ENCODE measurements around the gene POLL. TPM values are rescaled to one million over a fixed set of nuclear protein-coding genes. Genes with fewer than 3 reads are reported as not detected.
A peak's percentile ranks its signal among the peaks of the same experiment; 100 is the strongest.
"Not testable (repeated sequence)": the region's sequence is repeated elsewhere in the genome, so short reads cannot be mapped to it uniquely, and the experiment has no call there.

The POLL gene
- 16.7 and 18.1 TPM in 2 replicates for polyA plus RNA-seq (2011; rRNA removed)
- polyA plus RNA-seq (2012; cell fraction: cytosol; rRNA removed), result 16.7 and 23.8 TPM in 2 replicates
- polyA plus RNA-seq (2012; cell fraction: nucleus; rRNA removed), result 51.8 and 56.9 TPM in 2 replicates
- polyA plus RNA-seq (2017; fragmentation: RNase III; extraction: RNeasy Plus Mini Kit Qiagen cat#74134 plus additional on column Dnase treatment), result 13.0 to 13.3 TPM (median 13.3 TPM) in 3 replicates
- polyA minus RNA-seq (2011; rRNA and poly(A)+ RNA removed), result 46.5 and 49.5 TPM in 2 replicates

DNA sequence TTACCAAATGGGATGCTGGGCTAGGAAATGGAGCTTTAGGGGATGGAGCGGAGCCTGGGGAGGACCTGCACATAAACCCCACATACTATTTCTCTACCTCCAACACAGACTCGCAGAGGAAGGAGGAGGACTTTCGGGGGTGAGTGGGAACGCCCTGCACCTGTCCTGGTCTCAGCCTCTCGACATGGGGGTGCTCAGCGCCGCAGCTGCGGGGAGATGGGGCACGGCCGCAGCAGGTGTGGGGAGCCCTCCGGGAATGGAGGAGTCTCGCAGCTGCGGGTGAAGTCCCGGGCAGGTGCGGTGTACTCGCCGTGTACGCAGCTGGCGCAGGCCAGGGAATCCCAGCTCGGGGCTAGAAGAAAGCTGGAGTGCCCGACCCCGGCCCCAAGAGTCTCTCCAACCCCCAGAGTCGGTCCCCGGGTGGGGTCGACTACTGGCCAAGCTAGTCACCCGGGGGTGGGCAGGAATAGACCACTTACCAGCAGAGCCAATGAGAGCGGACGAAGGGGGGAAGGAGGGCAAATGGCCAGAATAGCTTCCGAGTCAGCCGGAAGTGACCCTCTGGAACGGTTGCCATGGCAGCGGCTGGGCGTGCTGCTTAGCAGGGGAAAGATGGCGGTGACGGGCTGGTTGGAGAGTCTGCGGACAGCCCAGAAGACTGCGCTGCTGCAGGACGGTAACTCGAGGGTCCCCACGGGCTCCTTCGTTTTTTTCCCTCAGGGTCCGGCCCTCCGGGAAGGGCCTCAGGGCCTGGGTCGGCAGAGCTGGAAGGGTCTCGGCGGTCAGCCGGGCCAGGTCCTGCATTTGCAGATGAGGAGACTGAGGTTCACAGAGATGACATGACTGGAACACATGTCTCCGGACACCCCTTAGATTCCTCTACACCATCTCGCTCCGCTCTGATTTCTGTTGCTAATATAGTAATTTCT lies at the start of gene POLL, which contains the start of gene DPCD:
POLL (minus strand) TSS at position 533 of the 929 bp plus-strand sequence. CDS start 897 bp downstream, outside the sequence.
DPCD (plus strand) TSS at position 597 of the 929 bp plus-strand sequence; CDS start at position 613, 16 bp downstream.
- peak within 1 kb of the TSS; percentile 85 to 96 for H3K27ac ChIP-seq
- TF ChIP-seq POLR2A (IDR thresholded peaks at IDR 0.05; ENCODE audit: low read length) (peak; percentile 48; the same call in 1 of the 2 replicates), JUN (IDR thresholded peaks at IDR 0.05) (peak in 1 of 2 experiments; percentile 54; a peak in 1 of 5 replicates), CBX2 (IDR thresholded peaks at IDR 0.05; ENCODE audit: borderline replicate concordance, low read depth) (no peak), KDM5A (IDR thresholded peaks at IDR 0.05) (peak; percentile 90), EP300 (IDR thresholded peaks at IDR 0.05) (no peak)
- TF ChIP-seq, protein P1, sequence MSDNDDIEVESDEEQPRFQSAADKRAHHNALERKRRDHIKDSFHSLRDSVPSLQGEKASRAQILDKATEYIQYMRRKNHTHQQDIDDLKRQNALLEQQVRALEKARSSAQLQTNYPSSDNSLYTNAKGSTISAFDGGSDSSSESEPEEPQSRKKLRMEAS (IDR thresholded peaks at IDR 0.05), result peak; percentile 26; the same call in 1 of the 2 replicates
- CTCF ChIA-PET, result interaction anchor here (1.2 to 5.5 kb wide), 6 partner anchors 11 to 374 kb away, joined by 5 to 24 read pairs (median 8); no protein-coding TSS in a partner anchor
- peak within 1 kb of the TSS; percentile 69 for H3K4me3 ChIP-seq
- H3K4me2 ChIP-seq, result peak within 1 kb of the TSS; percentile 91
- FAIRE-seq (peak; percentile 46), DNase-seq (ENCODE audit: low read depth in 1 of 2, low spot score in 1 of 2) (peak; percentile 90 to 99), ATAC-seq (peak; percentile 97 to 98)
- WGBS (ENCODE audit: missing lambda C conversion rate), result 2% methylated on average over 38 of the region's 50 CpGs
- H3K9me3 ChIP-seq, result no peaks in the 10 kb centered on the region
- H3K4me1 ChIP-seq, result peaks cover 15% of the 10 kb centered on the region
- POLR2A ChIA-PET, result interaction anchor here (0.6 to 1.3 kb wide), 5 partner anchors 9 to 142 kb away, joined by 3 to 8 read pairs (median 4); no protein-coding TSS in a partner anchor

DNA sequence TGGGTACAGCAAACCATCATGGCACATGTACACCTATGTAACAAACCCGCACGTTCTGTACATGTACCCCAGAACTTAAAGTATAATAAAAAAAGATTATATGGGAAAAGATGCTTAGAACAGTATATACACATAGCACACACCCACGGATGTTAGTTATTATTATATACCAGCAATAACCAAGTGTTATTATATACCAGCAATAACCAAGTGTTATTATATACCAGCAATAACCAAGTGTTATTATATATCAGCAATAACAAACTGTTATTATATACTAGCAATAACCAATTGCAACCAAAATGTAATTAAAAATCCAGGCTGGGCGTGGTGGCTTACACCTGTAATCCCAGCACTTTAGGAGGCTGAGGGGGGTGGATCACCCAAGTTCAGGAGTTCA lies 45.5 kb upstream of the POLL start:
- H3K27ac ChIP-seq; FAIRE-seq; DNase-seq (ENCODE audit: low read depth in 1 of 2, low spot score in 1 of 2); H3K4me2 ChIP-seq; POLR2A ChIA-PET; H3K4me3 ChIP-seq; H3K9me3 ChIP-seq; ATAC-seq; H3K4me1 ChIP-seq: not testable (repeated sequence)
- 91% methylated on average over 4 of the region's 4 CpGs for whole genome bisulfite sequencing (ENCODE audit: missing lambda C conversion rate)
- CTCF ChIA-PET, result interaction anchor here (1.6 kb wide), 1 partner anchor 420 kb away, joined by 3 read pairs; no protein-coding TSS in a partner anchor

DNA sequence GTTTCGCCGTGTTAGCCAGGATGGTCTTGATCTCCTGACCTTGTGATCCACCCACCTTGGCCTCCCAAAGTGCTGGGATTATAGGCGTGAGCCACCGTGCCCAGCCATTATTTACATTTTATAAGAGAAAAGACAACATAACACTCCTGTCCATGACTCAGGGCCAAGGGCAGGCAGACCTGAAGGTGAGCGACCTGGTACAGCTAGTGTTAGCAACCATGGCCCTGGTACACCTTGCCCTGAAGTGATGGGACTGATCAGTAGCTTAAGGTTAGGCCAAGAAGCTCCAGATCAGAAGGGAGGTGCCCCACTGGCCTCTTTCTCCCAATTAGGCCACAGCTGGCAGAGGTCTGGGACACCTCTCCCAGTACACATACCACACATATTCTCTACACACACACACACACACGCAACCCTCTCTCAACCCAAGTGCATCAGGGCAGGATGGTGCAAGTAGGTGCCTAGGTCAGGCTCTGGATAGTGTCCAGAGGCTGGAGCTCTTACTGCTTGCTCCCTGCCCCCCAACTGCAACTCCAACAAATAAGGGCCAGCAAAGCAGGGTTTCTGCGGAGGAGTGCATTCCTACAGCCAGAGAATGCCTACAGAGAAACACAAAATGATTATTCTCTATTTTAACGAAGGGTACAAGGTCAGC lies 43.9 kb upstream of the POLL start:
- no peaks in the 10 kb centered on the region for H3K9me3 ChIP-seq
- CTCF ChIA-PET, result interaction anchor here (1.1 to 1.6 kb wide), 3 partner anchors 9 to 419 kb away, joined by 3 read pairs; no protein-coding TSS in a partner anchor
- TF ChIP-seq, protein P2, sequence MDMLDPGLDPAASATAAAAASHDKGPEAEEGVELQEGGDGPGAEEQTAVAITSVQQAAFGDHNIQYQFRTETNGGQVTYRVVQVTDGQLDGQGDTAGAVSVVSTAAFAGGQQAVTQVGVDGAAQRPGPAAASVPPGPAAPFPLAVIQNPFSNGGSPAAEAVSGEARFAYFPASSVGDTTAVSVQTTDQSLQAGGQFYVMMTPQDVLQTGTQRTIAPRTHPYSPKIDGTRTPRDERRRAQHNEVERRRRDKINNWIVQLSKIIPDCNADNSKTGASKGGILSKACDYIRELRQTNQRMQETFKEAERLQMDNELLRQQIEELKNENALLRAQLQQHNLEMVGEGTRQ (IDR thresholded peaks at IDR 0.05), result no peak
- no peak for TF ChIP-seq CHD2 (IDR thresholded peaks at IDR 0.05; ENCODE audit: low read length, partially characterized antibody)
- TF ChIP-seq POLR2A (IDR thresholded peaks at IDR 0.05; ENCODE audit: low read length), result no peak
- TF ChIP-seq ESRRA (IDR thresholded peaks at IDR 0.05; ENCODE audit: borderline replicate concordance, low read length), result no peak
- TF ChIP-seq, protein P3, sequence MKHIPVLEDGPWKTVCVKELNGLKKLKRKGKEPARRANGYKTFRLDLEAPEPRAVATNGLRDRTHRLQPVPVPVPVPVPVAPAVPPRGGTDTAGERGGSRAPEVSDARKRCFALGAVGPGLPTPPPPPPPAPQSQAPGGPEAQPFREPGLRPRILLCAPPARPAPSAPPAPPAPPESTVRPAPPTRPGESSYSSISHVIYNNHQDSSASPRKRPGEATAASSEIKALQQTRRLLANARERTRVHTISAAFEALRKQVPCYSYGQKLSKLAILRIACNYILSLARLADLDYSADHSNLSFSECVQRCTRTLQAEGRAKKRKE (CRISPR knock-in tag; IDR thresholded peaks at IDR 0.05; ENCODE audit: low read depth), result no peak
- TF ChIP-seq ZC3H11A (IDR thresholded peaks at IDR 0.05), result no peak
- no peak for TF ChIP-seq NPAS2 (CRISPR knock-in tag; IDR thresholded peaks at IDR 0.05; ENCODE audit: borderline replicate concordance)
- no peak for TF ChIP-seq SMC3 (IDR thresholded peaks at IDR 0.05)
- no peak for TF ChIP-seq RCOR1 (IDR thresholded peaks at IDR 0.05; ENCODE audit: low read depth, low read length)
- no peak for TF ChIP-seq CEBPB (IDR thresholded peaks at IDR 0.05)
- TF ChIP-seq, protein P4, sequence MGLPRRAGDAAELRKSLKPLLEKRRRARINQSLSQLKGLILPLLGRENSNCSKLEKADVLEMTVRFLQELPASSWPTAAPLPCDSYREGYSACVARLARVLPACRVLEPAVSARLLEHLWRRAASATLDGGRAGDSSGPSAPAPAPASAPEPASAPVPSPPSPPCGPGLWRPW (IDR thresholded peaks at IDR 0.05), result no peak
- no peak for TF ChIP-seq HOXA7 (CRISPR knock-in tag; IDR thresholded peaks at IDR 0.05)
- no peak for TF ChIP-seq HOXB13 (CRISPR knock-in tag; IDR thresholded peaks at IDR 0.05; ENCODE audit: low read depth)
- no peak for TF ChIP-seq MAFK (IDR thresholded peaks at IDR 0.05; ENCODE audit: partially characterized antibody)
- TF ChIP-seq, protein P5, sequence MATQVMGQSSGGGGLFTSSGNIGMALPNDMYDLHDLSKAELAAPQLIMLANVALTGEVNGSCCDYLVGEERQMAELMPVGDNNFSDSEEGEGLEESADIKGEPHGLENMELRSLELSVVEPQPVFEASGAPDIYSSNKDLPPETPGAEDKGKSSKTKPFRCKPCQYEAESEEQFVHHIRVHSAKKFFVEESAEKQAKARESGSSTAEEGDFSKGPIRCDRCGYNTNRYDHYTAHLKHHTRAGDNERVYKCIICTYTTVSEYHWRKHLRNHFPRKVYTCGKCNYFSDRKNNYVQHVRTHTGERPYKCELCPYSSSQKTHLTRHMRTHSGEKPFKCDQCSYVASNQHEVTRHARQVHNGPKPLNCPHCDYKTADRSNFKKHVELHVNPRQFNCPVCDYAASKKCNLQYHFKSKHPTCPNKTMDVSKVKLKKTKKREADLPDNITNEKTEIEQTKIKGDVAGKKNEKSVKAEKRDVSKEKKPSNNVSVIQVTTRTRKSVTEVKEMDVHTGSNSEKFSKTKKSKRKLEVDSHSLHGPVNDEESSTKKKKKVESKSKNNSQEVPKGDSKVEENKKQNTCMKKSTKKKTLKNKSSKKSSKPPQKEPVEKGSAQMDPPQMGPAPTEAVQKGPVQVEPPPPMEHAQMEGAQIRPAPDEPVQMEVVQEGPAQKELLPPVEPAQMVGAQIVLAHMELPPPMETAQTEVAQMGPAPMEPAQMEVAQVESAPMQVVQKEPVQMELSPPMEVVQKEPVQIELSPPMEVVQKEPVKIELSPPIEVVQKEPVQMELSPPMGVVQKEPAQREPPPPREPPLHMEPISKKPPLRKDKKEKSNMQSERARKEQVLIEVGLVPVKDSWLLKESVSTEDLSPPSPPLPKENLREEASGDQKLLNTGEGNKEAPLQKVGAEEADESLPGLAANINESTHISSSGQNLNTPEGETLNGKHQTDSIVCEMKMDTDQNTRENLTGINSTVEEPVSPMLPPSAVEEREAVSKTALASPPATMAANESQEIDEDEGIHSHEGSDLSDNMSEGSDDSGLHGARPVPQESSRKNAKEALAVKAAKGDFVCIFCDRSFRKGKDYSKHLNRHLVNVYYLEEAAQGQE (IDR thresholded peaks at IDR 0.05), result no peak
- TF ChIP-seq, protein P6, sequence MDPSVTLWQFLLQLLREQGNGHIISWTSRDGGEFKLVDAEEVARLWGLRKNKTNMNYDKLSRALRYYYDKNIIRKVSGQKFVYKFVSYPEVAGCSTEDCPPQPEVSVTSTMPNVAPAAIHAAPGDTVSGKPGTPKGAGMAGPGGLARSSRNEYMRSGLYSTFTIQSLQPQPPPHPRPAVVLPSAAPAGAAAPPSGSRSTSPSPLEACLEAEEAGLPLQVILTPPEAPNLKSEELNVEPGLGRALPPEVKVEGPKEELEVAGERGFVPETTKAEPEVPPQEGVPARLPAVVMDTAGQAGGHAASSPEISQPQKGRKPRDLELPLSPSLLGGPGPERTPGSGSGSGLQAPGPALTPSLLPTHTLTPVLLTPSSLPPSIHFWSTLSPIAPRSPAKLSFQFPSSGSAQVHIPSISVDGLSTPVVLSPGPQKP (IDR thresholded peaks at IDR 0.05; ENCODE audit: low read depth, low read length), result no peak
- no peak for TF ChIP-seq PHF8 (IDR thresholded peaks at IDR 0.05; ENCODE audit: borderline replicate concordance, low read depth)

More for the DNA sequence above, 43.9 kb upstream of the POLL start:
- FAIRE-seq (no peak), ATAC-seq (no peak), DNase-seq (ENCODE audit: low read depth in 1 of 2, low spot score in 1 of 2) (no peak)
- H3K27ac ChIP-seq, result no peak overlapping the region
- H3K4me1 ChIP-seq, result no peaks in the 10 kb centered on the region
- H3K4me2 ChIP-seq, result no peak overlapping the region
- POLR2A ChIA-PET, result no interaction called here
- 87% methylated on average over 8 of the region's 8 CpGs for WGBS (ENCODE audit: missing lambda C conversion rate)
- H3K4me3 ChIP-seq, result no peak overlapping the region
